HepG2 (cell line): ENCODE results near the gene BMP6. TPM values are rescaled to one million over a fixed set of nuclear protein-coding genes. Genes with fewer than 3 reads are reported as not detected.

Experiments used
- DMAP1 ChIP-seq: IDR thresholded peaks from 2 replicates; pipeline ENCODE4 v1.6.1; 2016
- ESRRA ChIP-seq: sonication (generic); formaldehyde crosslinking; IDR thresholded peaks from 2 replicates; pipeline ENCODE4 v1.5.1; 2020; ENCODE audit warnings: mild to moderate bottlenecking, low read depth, missing genetic modification reagents
- HDAC6 ChIP-seq: fragments of 200-600 bp; sonication (generic); IDR thresholded peaks from 2 replicates; pipeline ENCODE4 v1.7.0; 2017; ENCODE audit warnings: mild to moderate bottlenecking, antibody characterized with exemption, low read length, low read depth
- KAT2B ChIP-seq: fragments of 150-350 bp; IDR thresholded peaks from 2 replicates; pipeline ENCODE4 v1.6.1; 2014; ENCODE audit warnings: low read depth, low read length, borderline replicate concordance
- NRL ChIP-seq: sonication (generic); formaldehyde crosslinking; IDR thresholded peaks from 2 replicates; pipeline ENCODE4 v1.5.0; 2020; ENCODE audit warnings: missing genetic modification reagents, mild to moderate bottlenecking, moderate library complexity, borderline replicate concordance
- SOX6 ChIP-seq, 2 experiments: fragments of 450-650 bp in 1 of 2; sonication (generic) in 1 of 2; formaldehyde crosslinking in 1 of 2; IDR thresholded peaks; 2 replicates each; pipeline versions ENCODE4 v1.4.0 to v1.6.1; 2017 to 2020; ENCODE audit warnings: antibody characterized with exemption in 1 of 2, mild to moderate bottlenecking in 1 of 2, missing genetic modification reagents in 1 of 2
- SP2 ChIP-seq: sonication (generic); formaldehyde crosslinking; IDR thresholded peaks from 2 replicates; pipeline ENCODE4 v1.5.1; 2020; ENCODE audit warnings: mild to moderate bottlenecking, missing genetic modification reagents
- ZFY ChIP-seq: sonication (generic); formaldehyde crosslinking; IDR thresholded peaks from 2 replicates; pipeline ENCODE4 v1.4.0; 2020; ENCODE audit warnings: missing genetic modification reagents
- ZGPAT ChIP-seq: IDR thresholded peaks from 2 replicates; pipeline ENCODE4 v1.6.1; 2016; ENCODE audit warnings: mild to moderate bottlenecking
- ZNF142 ChIP-seq: sonication (generic); formaldehyde crosslinking; IDR thresholded peaks from 2 replicates; pipeline ENCODE4 v1.4.0; 2020; ENCODE audit warnings: missing genetic modification reagents
- ZNF24 ChIP-seq: fragments of 450-650 bp; IDR thresholded peaks from 2 replicates; pipeline ENCODE4 v1.6.1; 2017; ENCODE audit warnings: antibody characterized with exemption, mild to moderate bottlenecking
- ZNF431 ChIP-seq: sonication (generic); formaldehyde crosslinking; IDR thresholded peaks from 2 replicates; pipeline ENCODE4 v1.9.0; 2022; ENCODE audit warnings: missing genetic modification reagents, low read depth, mild to moderate bottlenecking, borderline replicate concordance
- ZNF543 ChIP-seq: sonication (generic); formaldehyde crosslinking; IDR thresholded peaks from 2 replicates; pipeline ENCODE4 v1.4.0; 2020; ENCODE audit warnings: mild to moderate bottlenecking, missing genetic modification reagents
- ZNF569 ChIP-seq: sonication (generic); formaldehyde crosslinking; IDR thresholded peaks from 2 replicates; pipeline ENCODE4 v1.5.0; 2020; ENCODE audit warnings: mild to moderate bottlenecking, missing genetic modification reagents, moderate library complexity, borderline replicate concordance
- ZNF768 ChIP-seq: sonication (generic); formaldehyde crosslinking; IDR thresholded peaks from 2 replicates; pipeline ENCODE4 v1.4.0; 2020; ENCODE audit warnings: missing genetic modification reagents
- ZNF775 ChIP-seq: sonication (generic); formaldehyde crosslinking; IDR thresholded peaks from 2 replicates; pipeline ENCODE4 v1.4.0; 2020; ENCODE audit warnings: missing genetic modification reagents, mild to moderate bottlenecking, moderate library complexity, borderline replicate concordance
- polyA plus RNA-seq, 8 experiments: library from polyadenylated mRNA; depleted of rRNA in 3 of 8; stranded (reverse) in 7 of 8; unstranded in 1 of 8; fragments of >200 nt; fragmentation: Illumina TruSeq in 4 of 8; extraction: Trizol in 4 of 8; gene quantifications; 2 replicates each; pipeline versions ENCODE4 v1.2.1 to v1.2.3, GENCODE V29; 2011 to 2016; ENCODE audit warnings: low read depth in 4 of 8, missing spikeins in 1 of 8, mixed read lengths in 1 of 8; ENCODE audit not compliant: insufficient read depth in 1 of 8
- total RNA-seq, 5 experiments: library from RNA; depleted of rRNA; stranded (reverse); fragments of >200 nt; fragmentation: Illumina TruSeq; extraction: Trizol; gene quantifications; 2 replicates each; pipeline ENCODE4 v1.2.3, GENCODE V29; 2016; ENCODE audit warnings: low read depth in 1 of 5
- TF ChIP-seq, protein P1 (sequence below): sonication (generic); formaldehyde crosslinking; IDR thresholded peaks from 2 replicates; pipeline ENCODE4 v1.9.0; 2021; ENCODE audit warnings: missing genetic modification reagents, borderline replicate concordance
- TF ChIP-seq, protein P2 (sequence below): sonication (generic); formaldehyde crosslinking; IDR thresholded peaks from 2 replicates; pipeline ENCODE4 v1.4.0; 2020; ENCODE audit warnings: missing genetic modification reagents

The BMP6 gene
- total and polyA plus RNA-seq, 2 of the 13 experiments (the other 11 are each of a cell fraction or from before 2014, with no cell fraction given), result 0.09 to 0.18 TPM

DNA sequence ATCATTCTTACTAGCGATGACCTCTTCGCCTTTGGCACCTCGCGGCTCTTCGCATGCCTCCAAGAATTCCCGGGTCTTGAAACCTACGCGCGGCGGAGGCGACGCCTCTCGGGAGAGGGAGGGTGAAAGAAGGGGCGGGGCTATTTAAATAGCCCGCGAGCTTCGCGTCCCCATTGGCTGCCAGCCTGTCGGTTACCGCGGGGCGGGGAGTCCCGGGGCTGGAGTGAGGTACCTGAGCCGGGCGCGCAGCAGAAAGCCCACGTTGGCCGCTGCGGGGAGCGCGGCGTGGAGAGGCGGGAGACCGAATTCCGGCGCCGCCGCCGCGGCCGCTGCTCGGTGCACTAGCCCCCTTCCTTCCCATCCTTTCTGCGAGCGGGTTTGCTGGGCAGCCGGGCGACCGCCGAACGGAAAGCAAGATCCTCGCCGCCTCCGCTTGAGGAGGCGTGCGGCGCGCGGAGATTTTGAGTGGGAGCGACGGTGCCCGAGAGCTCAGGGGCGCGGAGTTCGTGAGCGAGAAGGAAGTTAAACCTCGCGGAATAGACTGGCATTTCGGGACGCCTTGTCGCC, at the start of gene BMP6 (continued):
- TF ChIP-seq ZNF24, result no peak
- no peak; the same call in 1 of the 2 replicates for TF ChIP-seq DMAP1 (CRISPR knock-in tag)
- no peak for TF ChIP-seq ESRRA (CRISPR knock-in tag)
- TF ChIP-seq SOX6 (IDR thresholded peaks at IDR 0.05), result no peak
- TF ChIP-seq SOX6 (CRISPR knock-in tag; IDR thresholded peaks at IDR 0.05), result 0 out of 2 replicates have a peak, but pooled peaks have one; percentile 14
- peak; percentile 5; the same call in 1 of the 2 replicates for TF ChIP-seq ZNF768 (CRISPR knock-in tag)
- no peak for TF ChIP-seq ZNF775 (CRISPR knock-in tag)
- TF ChIP-seq NRL (CRISPR knock-in tag), result no peak
- TF ChIP-seq SP2 (CRISPR knock-in tag), result peak; percentile 74
- 0 out of 2 replicates have a peak, but pooled peaks have one; percentile 36 for TF ChIP-seq ZNF543 (CRISPR knock-in tag)
- TF ChIP-seq HDAC6, result no peak
- TF ChIP-seq, protein P1, sequence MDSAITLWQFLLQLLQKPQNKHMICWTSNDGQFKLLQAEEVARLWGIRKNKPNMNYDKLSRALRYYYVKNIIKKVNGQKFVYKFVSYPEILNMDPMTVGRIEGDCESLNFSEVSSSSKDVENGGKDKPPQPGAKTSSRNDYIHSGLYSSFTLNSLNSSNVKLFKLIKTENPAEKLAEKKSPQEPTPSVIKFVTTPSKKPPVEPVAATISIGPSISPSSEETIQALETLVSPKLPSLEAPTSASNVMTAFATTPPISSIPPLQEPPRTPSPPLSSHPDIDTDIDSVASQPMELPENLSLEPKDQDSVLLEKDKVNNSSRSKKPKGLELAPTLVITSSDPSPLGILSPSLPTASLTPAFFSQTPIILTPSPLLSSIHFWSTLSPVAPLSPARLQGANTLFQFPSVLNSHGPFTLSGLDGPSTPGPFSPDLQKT, result no peak
- no peak for TF ChIP-seq ZNF569 (CRISPR knock-in tag)
- no peak for TF ChIP-seq ZNF431 (CRISPR knock-in tag)
- TF ChIP-seq ZNF142, result no peak
- no peak for TF ChIP-seq KAT2B
- TF ChIP-seq, protein P2, sequence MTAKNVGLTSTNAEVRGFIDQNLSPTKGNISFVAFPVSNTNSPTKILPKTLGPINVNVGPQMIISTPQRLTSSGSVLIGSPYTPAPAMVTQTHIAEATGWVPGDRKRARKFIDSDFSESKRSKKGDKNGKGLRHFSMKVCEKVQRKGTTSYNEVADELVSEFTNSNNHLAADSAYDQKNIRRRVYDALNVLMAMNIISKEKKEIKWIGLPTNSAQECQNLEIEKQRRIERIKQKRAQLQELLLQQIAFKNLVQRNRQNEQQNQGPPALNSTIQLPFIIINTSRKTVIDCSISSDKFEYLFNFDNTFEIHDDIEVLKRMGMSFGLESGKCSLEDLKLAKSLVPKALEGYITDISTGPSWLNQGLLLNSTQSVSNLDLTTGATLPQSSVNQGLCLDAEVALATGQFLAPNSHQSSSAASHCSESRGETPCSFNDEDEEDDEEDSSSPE (CRISPR knock-in tag), result 0 out of 2 replicates have a peak, but pooled peaks have one; percentile 23
- peak; percentile 21; the same call in 1 of the 2 replicates for TF ChIP-seq ZGPAT (CRISPR knock-in tag)
- 0 out of 2 replicates have a peak, but pooled peaks have one; percentile 1 for TF ChIP-seq ZFY (CRISPR knock-in tag)
